ENCODE results near the gene LTC4S.

DNA sequence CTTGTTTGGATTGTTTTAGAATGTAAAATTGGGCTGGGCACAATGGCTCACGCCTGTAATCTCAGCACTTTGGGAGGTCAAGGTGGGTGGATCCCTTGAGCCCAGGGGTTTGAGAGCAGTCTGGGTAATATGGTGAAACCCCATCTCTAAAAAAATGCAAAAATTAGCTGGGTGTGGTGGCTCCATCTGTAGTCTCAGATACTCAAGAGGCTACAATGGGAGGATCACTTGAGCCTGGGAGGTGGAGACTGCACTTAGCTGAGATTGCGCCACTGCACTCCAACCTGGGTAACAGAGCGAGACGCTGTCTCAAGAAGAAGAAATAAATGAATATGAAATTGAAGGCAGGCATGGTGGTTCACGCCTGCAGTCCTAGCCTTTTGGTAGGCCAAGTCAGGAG, 39.8 kb upstream of the LTC4S start:
- no peak for TF ChIP-seq POLR2AphosphoS5 (IDR thresholded peaks at IDR 0.05; ENCODE audit: low read depth)
- no peak for TF ChIP-seq EZH2 (IDR thresholded peaks at IDR 0.05; ENCODE audit: low read depth, unreplicated experiment)
- TF ChIP-seq, protein P1, sequence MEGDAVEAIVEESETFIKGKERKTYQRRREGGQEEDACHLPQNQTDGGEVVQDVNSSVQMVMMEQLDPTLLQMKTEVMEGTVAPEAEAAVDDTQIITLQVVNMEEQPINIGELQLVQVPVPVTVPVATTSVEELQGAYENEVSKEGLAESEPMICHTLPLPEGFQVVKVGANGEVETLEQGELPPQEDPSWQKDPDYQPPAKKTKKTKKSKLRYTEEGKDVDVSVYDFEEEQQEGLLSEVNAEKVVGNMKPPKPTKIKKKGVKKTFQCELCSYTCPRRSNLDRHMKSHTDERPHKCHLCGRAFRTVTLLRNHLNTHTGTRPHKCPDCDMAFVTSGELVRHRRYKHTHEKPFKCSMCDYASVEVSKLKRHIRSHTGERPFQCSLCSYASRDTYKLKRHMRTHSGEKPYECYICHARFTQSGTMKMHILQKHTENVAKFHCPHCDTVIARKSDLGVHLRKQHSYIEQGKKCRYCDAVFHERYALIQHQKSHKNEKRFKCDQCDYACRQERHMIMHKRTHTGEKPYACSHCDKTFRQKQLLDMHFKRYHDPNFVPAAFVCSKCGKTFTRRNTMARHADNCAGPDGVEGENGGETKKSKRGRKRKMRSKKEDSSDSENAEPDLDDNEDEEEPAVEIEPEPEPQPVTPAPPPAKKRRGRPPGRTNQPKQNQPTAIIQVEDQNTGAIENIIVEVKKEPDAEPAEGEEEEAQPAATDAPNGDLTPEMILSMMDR (conservative IDR thresholded peaks at IDR 0.05; ENCODE audit: low read depth in 2 of 2), result no peak
- TF ChIP-seq EZH2phosphoT487 (IDR thresholded peaks at IDR 0.05; ENCODE audit: unreplicated experiment), result no peak
- TF ChIP-seq CREB1 (CRISPR knock-in tag; IDR thresholded peaks at IDR 0.05; ENCODE audit: low read depth), result no peak
- TF ChIP-seq, protein P2, sequence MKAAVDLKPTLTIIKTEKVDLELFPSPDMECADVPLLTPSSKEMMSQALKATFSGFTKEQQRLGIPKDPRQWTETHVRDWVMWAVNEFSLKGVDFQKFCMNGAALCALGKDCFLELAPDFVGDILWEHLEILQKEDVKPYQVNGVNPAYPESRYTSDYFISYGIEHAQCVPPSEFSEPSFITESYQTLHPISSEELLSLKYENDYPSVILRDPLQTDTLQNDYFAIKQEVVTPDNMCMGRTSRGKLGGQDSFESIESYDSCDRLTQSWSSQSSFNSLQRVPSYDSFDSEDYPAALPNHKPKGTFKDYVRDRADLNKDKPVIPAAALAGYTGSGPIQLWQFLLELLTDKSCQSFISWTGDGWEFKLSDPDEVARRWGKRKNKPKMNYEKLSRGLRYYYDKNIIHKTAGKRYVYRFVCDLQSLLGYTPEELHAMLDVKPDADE (IDR thresholded peaks at IDR 0.05), result no peak
- TF ChIP-seq, protein P3, sequence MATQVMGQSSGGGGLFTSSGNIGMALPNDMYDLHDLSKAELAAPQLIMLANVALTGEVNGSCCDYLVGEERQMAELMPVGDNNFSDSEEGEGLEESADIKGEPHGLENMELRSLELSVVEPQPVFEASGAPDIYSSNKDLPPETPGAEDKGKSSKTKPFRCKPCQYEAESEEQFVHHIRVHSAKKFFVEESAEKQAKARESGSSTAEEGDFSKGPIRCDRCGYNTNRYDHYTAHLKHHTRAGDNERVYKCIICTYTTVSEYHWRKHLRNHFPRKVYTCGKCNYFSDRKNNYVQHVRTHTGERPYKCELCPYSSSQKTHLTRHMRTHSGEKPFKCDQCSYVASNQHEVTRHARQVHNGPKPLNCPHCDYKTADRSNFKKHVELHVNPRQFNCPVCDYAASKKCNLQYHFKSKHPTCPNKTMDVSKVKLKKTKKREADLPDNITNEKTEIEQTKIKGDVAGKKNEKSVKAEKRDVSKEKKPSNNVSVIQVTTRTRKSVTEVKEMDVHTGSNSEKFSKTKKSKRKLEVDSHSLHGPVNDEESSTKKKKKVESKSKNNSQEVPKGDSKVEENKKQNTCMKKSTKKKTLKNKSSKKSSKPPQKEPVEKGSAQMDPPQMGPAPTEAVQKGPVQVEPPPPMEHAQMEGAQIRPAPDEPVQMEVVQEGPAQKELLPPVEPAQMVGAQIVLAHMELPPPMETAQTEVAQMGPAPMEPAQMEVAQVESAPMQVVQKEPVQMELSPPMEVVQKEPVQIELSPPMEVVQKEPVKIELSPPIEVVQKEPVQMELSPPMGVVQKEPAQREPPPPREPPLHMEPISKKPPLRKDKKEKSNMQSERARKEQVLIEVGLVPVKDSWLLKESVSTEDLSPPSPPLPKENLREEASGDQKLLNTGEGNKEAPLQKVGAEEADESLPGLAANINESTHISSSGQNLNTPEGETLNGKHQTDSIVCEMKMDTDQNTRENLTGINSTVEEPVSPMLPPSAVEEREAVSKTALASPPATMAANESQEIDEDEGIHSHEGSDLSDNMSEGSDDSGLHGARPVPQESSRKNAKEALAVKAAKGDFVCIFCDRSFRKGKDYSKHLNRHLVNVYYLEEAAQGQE (IDR thresholded peaks at IDR 0.05; ENCODE audit: unreplicated experiment), result no peak
- no peak for TF ChIP-seq ZNF114 (CRISPR knock-in tag; IDR thresholded peaks at IDR 0.05)
- TF ChIP-seq JUNB (IDR thresholded peaks at IDR 0.05; ENCODE audit: unreplicated experiment), result no peak
- TF ChIP-seq STAT1 (IDR thresholded peaks at IDR 0.05; ENCODE audit: unreplicated experiment), result no peak
- TF ChIP-seq ZNF331 (CRISPR knock-in tag; IDR thresholded peaks at IDR 0.05; ENCODE audit: low read depth), result no peak
